GM23248 (cell line): ENCODE measurements around the gene USP48. TPM values are rescaled to one million over a fixed set of nuclear protein-coding genes. Genes with fewer than 3 reads are reported as not detected.

Experiments
- DNase-seq: peaks from one replicate; pipeline ENCODE4 v3.0.0-alpha.2; 2015
- H2AFZ ChIP-seq: fragments of 200-600 bp; sonication (generic); 2 replicates; pipeline ENCODE4 v1.6.1; 2016; ENCODE audit warnings: antibody characterized with exemption
- H3F3A ChIP-seq: fragments of 200-600 bp; sonication (generic); 2 replicates; pipeline ENCODE4 v1.6.1; 2016; ENCODE audit warnings: mild to moderate bottlenecking, antibody characterized with exemption, mixed run types; ENCODE audit not compliant: insufficient read depth
- H3K27ac ChIP-seq: fragments of 200-600 bp; sonication (generic); 2 replicates; pipeline ENCODE4 v1.5.1; 2016; ENCODE audit warnings: mild to moderate bottlenecking
- H3K27me3 ChIP-seq: fragments of 200-600 bp; sonication (generic); replicated peaks from 2 replicates; pipeline ENCODE4 v1.6.1; 2016; ENCODE audit warnings: mild to moderate bottlenecking; ENCODE audit not compliant: insufficient read depth
- H3K36me3 ChIP-seq: fragments of 200-600 bp; sonication (generic); 2 replicates; pipeline ENCODE4 v1.6.1; 2016; ENCODE audit warnings: low read depth, mild to moderate bottlenecking
- H3K4me1 ChIP-seq: fragments of 200-600 bp; sonication (generic); 2 replicates; pipeline ENCODE4 v1.6.1; 2016; ENCODE audit warnings: mild to moderate bottlenecking; ENCODE audit not compliant: insufficient read depth
- H3K4me2 ChIP-seq: fragments of 200-600 bp; sonication (generic); one replicate; pipeline ENCODE4 v1.6.1; 2016; ENCODE audit warnings: mild to moderate bottlenecking; ENCODE audit not compliant: unreplicated experiment
- H3K4me3 ChIP-seq: fragments of 200-600 bp; sonication (generic); 2 replicates; pipeline ENCODE4 v1.5.1; 2016; ENCODE audit warnings: mild to moderate bottlenecking
- H3K79me2 ChIP-seq: fragments of 200-600 bp; sonication (generic); 2 replicates; pipeline ENCODE4 v1.6.1; 2016; ENCODE audit warnings: mild to moderate bottlenecking; ENCODE audit not compliant: insufficient read depth
- H3K9ac ChIP-seq: fragments of 200-600 bp; sonication (generic); 2 replicates; pipeline ENCODE4 v1.6.1; 2016; ENCODE audit warnings: mild to moderate bottlenecking
- H3K9me2 ChIP-seq: fragments of 200-600 bp; sonication (generic); 2 replicates; pipeline ENCODE4 v1.6.1; 2016; ENCODE audit warnings: mixed run types, mild to moderate bottlenecking, moderate library complexity; ENCODE audit not compliant: insufficient read depth
- H3K9me3 ChIP-seq: fragments of 200-600 bp; sonication (generic); one replicate; pipeline ENCODE4 v1.6.1; 2017; ENCODE audit warnings: low read depth
- H4K20me1 ChIP-seq: fragments of 200-600 bp; sonication (generic); 2 replicates; pipeline ENCODE4 v1.6.0; 2016; ENCODE audit not compliant: insufficient read depth
- EZH2 ChIP-seq: fragments of 200-600 bp; sonication (generic); IDR thresholded peaks from 2 replicates; pipeline ENCODE4 v1.6.1; 2018; ENCODE audit warnings: antibody characterized with exemption, mild to moderate bottlenecking; ENCODE audit not compliant: insufficient read depth, poor library complexity, severe bottlenecking
- EZH2phosphoT487 ChIP-seq: fragments of 200-600 bp; sonication (generic); IDR thresholded peaks from 2 replicates; pipeline ENCODE4 v1.6.1; 2018; ENCODE audit warnings: antibody characterized with exemption, moderate library complexity, mild to moderate bottlenecking, low read depth; ENCODE audit not compliant: insufficient read depth
- WGBS, 2 experiments: methylation state at CpG; one replicate each; pipeline ENCODE4 v1.1.6; 2015 to 2017; ENCODE audit warnings: low lambda C conversion rate in 2 of 2, low coverage in 1 of 2; ENCODE audit errors: missing lambda C conversion rate in 2 of 2; 5-methylcytosine and 5-hydroxymethylcytosine counted together
- in situ Hi-C: fragments of 300-500 bp; cut with MboI; formaldehyde crosslinking; loops from 2 replicates; pipeline ENCODE4 v1.15.0; 2020
- polyA plus RNA-seq: library from polyadenylated mRNA; unstranded; fragments of >200 nt; fragmentation: Nextera tagmentation; extraction: Ambion mirVana; gene quantifications from 2 replicates; pipeline ENCODE4 v1.2.1, GENCODE V29; 2016
- total RNA-seq: library from RNA; depleted of rRNA; stranded (reverse); fragments of >200 nt; shearing (Covaris generic); gene quantifications from 2 replicates; pipeline ENCODE4 v1.2.3, GENCODE V29; 2014

Gene USP48
- total and polyA plus RNA-seq, 2 experiments from 2014 or later: 34.3 to 60.4 TPM

- Histone ChIP-seq H3K9me3 (no peaks in the 10 kb centered on the region), H3K4me3 (no peak overlapping the region), H3K4me1 (no peaks in the 10 kb centered on the region), H2AFZ (no peak overlapping the region), H3K9ac (no peak overlapping the region), H4K20me1 (no peaks in the 10 kb centered on the region), H3K36me3 (no peaks in the 10 kb centered on the region), H3K27me3 (no peaks in the 10 kb centered on the region; the same call in 1 of the 2 replicates), H3K9me2 (no peaks in the 10 kb centered on the region), H3K79me2 (no peaks in the 10 kb centered on the region), H3F3A (no peaks in the 10 kb centered on the region), H3K27ac (no peak overlapping the region), H3K4me2 (no peak overlapping the region)
- TF ChIP-seq EZH2phosphoT487: no peak
- no peak for TF ChIP-seq EZH2
- no peak for DNase-seq
- in situ Hi-C loops: no loop called here
- 64 to 68% methylated on average over 5 of the region's 5 CpGs for WGBS, 2 experiments
Measured at GRCh38 chr1:21645550-21645949, 137.4 kb downstream of the USP48 start.

GRCh38 chr1:21644906-21645305 is 138.0 kb downstream of the USP48 start:
- Histone ChIP-seq H3K9me2 (no peaks in the 10 kb centered on the region), H3K4me1 (no peaks in the 10 kb centered on the region), H4K20me1 (no peaks in the 10 kb centered on the region), H3K4me2 (no peak overlapping the region), H3K36me3 (no peaks in the 10 kb centered on the region), H3K4me3 (no peak overlapping the region), H3K27ac (no peak overlapping the region), H3K9me3 (no peaks in the 10 kb centered on the region), H3K79me2 (no peaks in the 10 kb centered on the region), H3K27me3 (peaks cover 4% of the 10 kb centered on the region), H3K9ac (no peak overlapping the region), H3F3A (no peaks in the 10 kb centered on the region), H2AFZ (no peak overlapping the region)
- in situ Hi-C loops: no loop called here
- WGBS, 2 experiments: 58 to 68% methylated on average over 5 of the region's 5 CpGs
- DNase-seq: no peak
- TF ChIP-seq EZH2phosphoT487: no peak

GRCh38 chr1:21644348-21644747 is 138.6 kb downstream of the USP48 start:
- Histone ChIP-seq H3F3A (no peaks in the 10 kb centered on the region), H3K4me1 (no peaks in the 10 kb centered on the region), H3K4me2 (no peak overlapping the region), H3K36me3 (no peaks in the 10 kb centered on the region), H3K27ac (no peak overlapping the region), H2AFZ (no peak overlapping the region), H3K9ac (no peak overlapping the region), H4K20me1 (no peaks in the 10 kb centered on the region), H3K79me2 (no peaks in the 10 kb centered on the region), H3K27me3 (peaks cover 5% of the 10 kb centered on the region), H3K9me3 (no peaks in the 10 kb centered on the region), H3K4me3 (no peak overlapping the region), H3K9me2 (no peaks in the 10 kb centered on the region)
- in situ Hi-C loops: no loop called here
- TF ChIP-seq EZH2 (no peak), EZH2phosphoT487 (no peak)
- 56 to 58% methylated on average over 10 of the region's 10 CpGs for WGBS, 2 experiments
- DNase-seq: no peak

- Histone ChIP-seq H4K20me1 (no peaks in the 10 kb centered on the region), H3K27ac (no peak overlapping the region), H3F3A (no peaks in the 10 kb centered on the region), H3K36me3 (no peaks in the 10 kb centered on the region), H2AFZ (no peak overlapping the region), H3K4me1 (no peaks in the 10 kb centered on the region), H3K9ac (no peak overlapping the region), H3K9me2 (no peaks in the 10 kb centered on the region), H3K27me3 (peaks cover 8% of the 10 kb centered on the region), H3K4me2 (no peak overlapping the region), H3K4me3 (no peak overlapping the region), H3K9me3 (no peaks in the 10 kb centered on the region), H3K79me2 (no peaks in the 10 kb centered on the region)
- WGBS, 2 experiments: 69% methylated on average over 5 of the region's 5 CpGs
- in situ Hi-C loops: no loop called here
- DNase-seq: no peak
- no peak for TF ChIP-seq EZH2
- no peak for TF ChIP-seq EZH2phosphoT487
Measured at GRCh38 chr1:21643624-21644023, 139.3 kb downstream of the USP48 start.
